GM20000 (cell line): Measurements from ENCODE around the gene TMEM204.

ENCODE experiments used
- DNase-seq: peaks from one replicate; pipeline ENCODE4 v3.0.0; 2012; ENCODE audit warnings: low spot score
- CTCF ChIP-seq: IDR thresholded peaks from 2 replicates; pipeline ENCODE4 v1.5.1; 2012; ENCODE audit warnings: mild to moderate bottlenecking, control low read depth; ENCODE audit errors: extremely low read depth, missing control alignments

TMEM204 gene

GRCh38 chr16:1506494-1507213 is 26.8 kb upstream of the TMEM204 start:
- no peak for TF ChIP-seq CTCF
- no peak for DNase-seq

GRCh38 chr16:1508494-1509187 is 24.8 kb upstream of the TMEM204 start:
- TF ChIP-seq CTCF: no peak

GRCh38 chr16:1509307-1510221 is 23.9 kb upstream of the TMEM204 start:
- no peak for DNase-seq
- no peak for TF ChIP-seq CTCF

More at GRCh38 chr16:1508494-1509187, 24.8 kb upstream of the TMEM204 start:
- no peak for DNase-seq

- no peak for TF ChIP-seq CTCF
- DNase-seq: no peak
Measured at GRCh38 chr16:1510272-1510671, 23.2 kb upstream of the TMEM204 start.

GRCh38 chr16:1510941-1511351 is 22.5 kb upstream of the TMEM204 start:
- TF ChIP-seq CTCF: no peak
- DNase-seq: no peak

- TF ChIP-seq CTCF: no peak
Measured at GRCh38 chr16:1511662-1512569, 21.6 kb upstream of the TMEM204 start.

More at GRCh38 chr16:1511662-1512569, 21.6 kb upstream of the TMEM204 start:
- no peak for DNase-seq
